Measurements from ENCODE around the gene CRTC2.

Gene CRTC2

DNA sequence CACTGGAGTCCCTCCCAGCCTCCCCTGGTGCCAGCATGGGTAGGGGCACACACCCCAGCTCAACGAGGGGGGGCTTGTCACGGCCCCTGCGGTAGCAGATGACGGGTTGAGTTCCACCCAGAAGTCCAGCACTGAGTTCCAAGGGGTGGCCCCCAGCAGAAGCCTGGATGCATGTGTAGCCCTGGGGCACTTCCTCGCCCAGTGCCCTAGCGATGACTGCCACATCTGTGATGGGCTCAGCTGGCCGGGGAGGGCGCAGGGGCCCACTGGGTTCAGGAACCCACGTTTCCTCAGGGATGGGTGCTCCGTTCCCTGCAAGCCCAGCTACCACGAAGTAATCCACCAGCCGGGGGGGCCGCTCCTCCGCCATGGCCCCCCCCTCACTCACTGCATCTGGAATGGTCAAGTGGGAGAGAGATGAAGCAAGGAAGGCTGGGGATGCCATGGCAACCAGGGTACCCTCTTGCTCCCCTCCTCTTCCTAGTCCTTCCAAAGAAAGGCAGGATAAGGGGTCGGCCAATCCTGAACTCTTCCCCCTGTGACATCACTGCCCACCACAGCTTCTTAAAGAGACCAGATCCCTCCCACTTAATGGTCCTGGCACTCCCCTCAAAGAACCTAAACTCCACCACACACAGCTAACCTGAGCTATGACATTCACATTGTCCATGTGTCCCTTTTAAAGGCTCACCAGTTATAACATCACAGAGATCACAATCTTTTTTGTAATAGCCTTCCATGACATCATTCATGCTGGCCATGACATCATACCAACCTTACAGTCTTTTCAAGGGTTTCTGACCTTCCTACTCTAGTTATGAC, 14.2 kb downstream of the CRTC2 start:
- no peak for TF ChIP-seq CTCF (IDR thresholded peaks at IDR 0.05; ENCODE audit: extremely low read depth, missing control alignments)
- DNase-seq (ENCODE audit: low spot score), result no peak

- DNase-seq (ENCODE audit: low spot score), result no peak
- TF ChIP-seq CTCF (IDR thresholded peaks at IDR 0.05; ENCODE audit: extremely low read depth, missing control alignments), result no peak
Measured at GRCh38 chr1:153942766-153943549, 15.5 kb downstream of the CRTC2 start.

DNA sequence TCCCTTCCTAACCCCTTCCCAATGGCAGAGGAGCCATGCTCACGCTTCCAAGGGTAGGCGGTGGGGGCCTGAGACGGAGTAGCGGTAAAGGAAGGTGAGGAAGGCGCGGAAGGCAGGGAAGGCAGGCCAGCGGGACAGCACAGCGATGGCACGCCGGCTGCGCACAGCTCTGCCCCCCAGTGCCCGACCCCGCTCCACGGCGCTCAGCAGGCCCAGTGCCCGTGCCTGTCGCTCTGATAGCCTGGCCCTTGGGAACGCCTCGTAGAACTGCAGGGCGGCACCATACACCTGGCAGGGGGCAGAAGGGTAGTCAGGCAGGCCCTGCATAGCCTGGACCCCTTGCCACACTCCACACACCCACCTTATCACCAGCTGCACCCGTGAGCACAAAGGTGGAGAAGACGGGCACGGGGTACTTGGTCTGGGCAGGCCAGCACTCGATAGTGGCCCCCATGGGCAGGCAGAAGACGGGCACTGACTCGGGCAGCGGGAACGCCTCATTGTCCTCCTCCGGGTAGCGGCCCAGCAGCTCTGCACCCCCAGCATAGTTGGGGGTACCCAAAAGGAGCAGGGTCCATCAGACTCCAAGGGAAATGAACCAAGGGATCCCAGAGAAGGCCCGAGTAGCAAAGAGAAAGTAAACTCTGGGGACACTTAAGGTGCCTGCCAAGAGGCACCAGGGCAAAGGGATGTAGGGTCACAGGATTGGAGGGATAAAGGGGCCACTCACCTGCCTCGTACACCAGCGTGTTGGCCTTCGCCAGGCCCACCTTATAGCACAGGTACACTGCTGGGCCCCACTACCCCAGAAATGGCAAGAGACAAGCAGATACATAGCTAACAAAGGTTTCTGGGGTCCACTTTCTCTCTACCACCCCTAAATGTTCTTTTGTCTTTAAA, 16.3 kb downstream of the CRTC2 start:
- DNase-seq (ENCODE audit: low spot score), result no peak
- no peak for TF ChIP-seq CTCF (IDR thresholded peaks at IDR 0.05; ENCODE audit: extremely low read depth, missing control alignments)

DNA sequence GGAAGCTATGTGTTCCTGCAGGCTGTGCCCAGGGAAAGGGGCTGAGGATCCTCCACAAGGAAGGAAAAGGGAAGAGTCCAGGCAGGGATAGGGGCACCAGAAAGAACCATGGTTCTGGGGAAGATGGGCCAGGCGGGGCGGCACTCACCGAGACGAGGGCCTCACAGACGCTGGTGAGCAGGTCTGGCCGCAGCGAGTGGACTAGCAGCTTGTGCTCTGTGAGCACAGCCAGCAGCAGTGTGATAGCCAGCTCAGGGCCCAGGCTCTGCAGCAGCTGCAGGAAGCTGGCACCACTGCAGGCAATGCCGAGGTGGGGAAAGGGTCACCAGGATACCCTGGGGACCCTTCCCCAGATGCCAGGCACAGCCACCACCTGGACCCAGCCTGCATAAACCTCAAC, 17.7 kb downstream of the CRTC2 start:
- no peak for TF ChIP-seq CTCF (IDR thresholded peaks at IDR 0.05; ENCODE audit: extremely low read depth, missing control alignments)
- DNase-seq (ENCODE audit: low spot score), result no peak

DNA sequence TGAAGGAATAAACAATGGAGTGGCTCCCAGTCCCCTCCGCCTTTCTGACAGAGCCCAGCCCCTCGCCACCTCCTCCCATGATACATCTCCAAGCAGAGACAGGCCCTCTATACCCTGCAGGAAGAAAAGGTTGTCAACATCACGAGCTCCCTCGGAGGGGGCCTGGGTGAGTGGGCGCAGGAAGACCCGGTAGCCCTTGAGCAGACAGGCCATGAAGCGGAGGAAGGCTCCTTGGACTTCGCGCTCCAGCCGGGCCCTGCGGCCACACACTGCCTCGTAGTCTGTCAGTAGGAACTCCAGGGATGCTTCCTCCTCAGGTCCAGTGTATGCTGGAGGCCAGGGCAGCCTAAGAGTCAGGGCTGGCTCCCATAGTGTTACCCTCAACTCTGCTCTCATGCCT, 18.9 kb downstream of the CRTC2 start:
- no peak for TF ChIP-seq CTCF (IDR thresholded peaks at IDR 0.05; ENCODE audit: extremely low read depth, missing control alignments)
- no peak for DNase-seq (ENCODE audit: low spot score)

GRCh38 chr1:153938996-153939395, 19.4 kb downstream of the CRTC2 start:
- TF ChIP-seq CTCF (IDR thresholded peaks at IDR 0.05; ENCODE audit: extremely low read depth, missing control alignments), result no peak
- DNase-seq (ENCODE audit: low spot score), result no peak
